Tibial nerve (tissue), 3 donors: ENCODE results near the gene NDST1.

Experiments used
- CTCF ChIP-seq, 5 experiments: fragments of 200-600 bp in 3 of 5; fragments of 450-650 bp in 2 of 5; sonication (generic) in 3 of 5; IDR thresholded peaks; one replicate each; pipeline ENCODE4 v1.5.1; 2016 to 2019; ENCODE audit warnings: antibody characterized with exemption in 5 of 5, mild to moderate bottlenecking in 3 of 5, moderate library complexity in 2 of 5
- POLR2A ChIP-seq, 2 donors: fragments of 450-650 bp; IDR thresholded peaks; one replicate each; pipeline ENCODE4 v1.6.1; 2017; ENCODE audit warnings: antibody characterized with exemption in 2 of 2, mild to moderate bottlenecking in 2 of 2, moderate library complexity in 2 of 2

GRCh38 chr5:150527038-150527437 is 19.1 kb downstream of the NDST1 start:
- TF ChIP-seq CTCF (IDR thresholded peaks at IDR 0.05) (no peak), POLR2A (IDR thresholded peaks at IDR 0.05) (no peak)
